ENCODE measurements around the gene EXOC2.

DNA sequence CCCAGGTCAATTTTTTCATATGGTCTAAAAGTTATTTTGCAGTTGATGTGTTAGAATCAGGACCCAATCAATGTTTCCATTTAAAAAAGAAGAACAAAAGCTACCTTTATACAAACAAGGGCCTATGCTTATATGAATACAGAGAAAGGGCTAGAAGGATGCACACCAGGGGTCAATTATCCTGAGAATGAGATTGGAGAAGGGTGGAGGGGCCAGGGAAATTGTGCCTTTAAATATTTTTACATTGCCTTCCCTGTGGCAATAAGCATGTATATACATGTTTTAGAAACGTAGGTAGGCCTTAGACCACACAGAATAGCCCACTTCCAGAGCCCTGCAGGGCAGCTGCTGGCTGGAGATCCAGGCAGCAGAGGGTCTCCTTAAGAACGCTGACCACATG, 12.7 kb downstream of the EXOC2 start:
- TF ChIP-seq EP300 (IDR thresholded peaks at IDR 0.05; ENCODE audit: borderline replicate concordance) (no peak), CREB1 (IDR thresholded peaks at IDR 0.05; ENCODE audit: low read depth) (no peak)
